OCI-LY7 (cell line): ENCODE data around the gene ZBP1. TPM values are rescaled to one million over a fixed set of nuclear protein-coding genes. Genes with fewer than 3 reads are reported as not detected.

ENCODE experiments used
- BruUV-seq: library from RNA; stranded (reverse); fragments of 400-500 nt; replicated peaks from 2 replicates; lab custom pipeline; 2021; lab: Mats Ljungman, UMichigan
- CTCF ChIA-PET: fragments of 300-600 bp; sonication (Branson Sonifier 250); formaldehyde crosslinking; loops from one replicate; lab custom pipeline; 2022; ENCODE audit warnings: antibody characterized with exemption; ENCODE audit not compliant: unreplicated experiment; lab: Charles Lee
- POLR2A ChIA-PET: fragments of 300-600 bp; sonication (Branson Sonifier 250); formaldehyde crosslinking; loops from one replicate; lab custom pipeline; 2022; ENCODE audit warnings: antibody characterized with exemption; lab: Charles Lee
- DNase-seq: peaks from one replicate; pipeline ENCODE4 v3.0.0-alpha.2; 2015; ENCODE audit warnings: low spot score
- H2AFZ ChIP-seq: fragments of 200-600 bp; sonication (generic), shearing (Covaris generic); 2 replicates; pipeline ENCODE4 v1.6.1; 2014; ENCODE audit warnings: mild to moderate bottlenecking, antibody characterized with exemption, low read length, moderate library complexity
- H3K27ac ChIP-seq: fragments of 200-600 bp; sonication (generic); 2 replicates; pipeline ENCODE4 v1.5.1; 2014; ENCODE audit warnings: mixed run types, low read depth, mild to moderate bottlenecking, moderate library complexity, low read length, inconsistent platforms; ENCODE audit not compliant: poor library complexity, severe bottlenecking
- H3K36me3 ChIP-seq: fragments of 200-600 bp; sonication (generic); 2 replicates; pipeline ENCODE4 v1.6.1; 2014; ENCODE audit warnings: mild to moderate bottlenecking, antibody characterized with exemption, low read length, moderate library complexity, mixed read lengths; ENCODE audit not compliant: insufficient read depth
- H3K4me1 ChIP-seq: fragments of 200-600 bp; sonication (generic); 2 replicates; pipeline ENCODE4 v1.5.1; 2014; ENCODE audit warnings: mild to moderate bottlenecking, low read length; ENCODE audit not compliant: insufficient read depth, poor library complexity, severe bottlenecking
- H3K4me2 ChIP-seq: fragments of 200-600 bp; sonication (generic); 2 replicates; pipeline ENCODE4 v1.6.1; 2014; ENCODE audit warnings: mild to moderate bottlenecking, low read length
- H3K4me3 ChIP-seq: fragments of 200-600 bp; sonication (generic); 2 replicates; pipeline ENCODE4 v1.5.1; 2014; ENCODE audit warnings: mild to moderate bottlenecking, low read depth, low read length; ENCODE audit not compliant: poor library complexity, severe bottlenecking
- H3K79me2 ChIP-seq: fragments of 200-600 bp; sonication (generic); 2 replicates; pipeline ENCODE4 v1.6.1; 2016; ENCODE audit warnings: low read depth, mild to moderate bottlenecking, low read length, moderate library complexity, mixed read lengths; ENCODE audit not compliant: insufficient read depth
- H3K9me2 ChIP-seq: fragments of 200-600 bp; sonication (generic); 2 replicates; pipeline ENCODE4 v1.6.1; 2016; ENCODE audit warnings: mild to moderate bottlenecking, low read length, mixed read lengths; ENCODE audit not compliant: insufficient read depth
- H3K9me3 ChIP-seq: fragments of 200-600 bp; sonication (generic); 2 replicates; pipeline ENCODE4 v1.6.1; 2014; ENCODE audit warnings: mild to moderate bottlenecking, mixed run types, low read length, mixed read lengths
- H4K20me1 ChIP-seq: fragments of 200-600 bp; sonication (generic); 2 replicates; pipeline ENCODE4 v1.6.1; 2014; ENCODE audit warnings: mild to moderate bottlenecking, antibody characterized with exemption, low read length, moderate library complexity, mixed read lengths; ENCODE audit not compliant: insufficient read depth
- CTCF ChIP-seq: fragments of 200-600 bp; sonication (generic); conservative IDR thresholded peaks from 2 replicates; pipeline ENCODE4 v1.5.1; 2014; ENCODE audit warnings: mild to moderate bottlenecking, antibody characterized with exemption, low read length, moderate library complexity, mixed read lengths
- EZH2phosphoT487 ChIP-seq: fragments of 200-600 bp; sonication (generic); IDR thresholded peaks from 2 replicates; pipeline ENCODE4 v1.6.1; 2018; ENCODE audit warnings: low read depth, borderline replicate concordance, mild to moderate bottlenecking, mixed run types, antibody characterized with exemption, low read length, moderate library complexity, mixed read lengths
- intact Hi-C: fragments of 100-400 bp; cut with micrococcal nuclease; formaldehyde crosslinking; loops from one replicate; pipeline ENCODE4 v1.10.0; 2022; ENCODE audit not compliant: unreplicated experiment
- total RNA-seq, 2 experiments: library from RNA; depleted of rRNA in 1 of 2; stranded (reverse); fragments of >200 nt in 1 of 2; shearing (Covaris generic) in 1 of 2; gene quantifications; 2 replicates each; pipeline ENCODE4 v1.2.3, GENCODE V29; 2014 to 2022

ZBP1 gene
- total RNA-seq, 2 experiments from 2014 or later = 1.5 to 3.7 TPM

- ChIA-PET POLR2A (no interaction called here), CTCF (no interaction called here)
- no peak overlapping the region for H3K4me2 ChIP-seq
- DNase-seq = no peak
- H2AFZ ChIP-seq = no peak overlapping the region
- no peaks in the 10 kb centered on the region for H3K9me3 ChIP-seq
- no peak overlapping the region for H3K4me3 ChIP-seq
- intact Hi-C loops = no loop called here
- BruUV-seq = no TSS peak
- TF ChIP-seq EZH2phosphoT487 = no peak
- TF ChIP-seq CTCF = no peak
- no peaks in the 10 kb centered on the region for H4K20me1 ChIP-seq
- no peaks in the 10 kb centered on the region for H3K9me2 ChIP-seq
- H3K36me3 ChIP-seq = no peaks in the 10 kb centered on the region
- H3K79me2 ChIP-seq = no peaks in the 10 kb centered on the region
- peaks cover 9% of the 10 kb centered on the region for H3K4me1 ChIP-seq
- no peak overlapping the region for H3K27ac ChIP-seq
Observed at GRCh38 chr20:57660922-57661745, 40.9 kb upstream of the ZBP1 start.

GRCh38 chr20:57660181-57660921 is 40.1 kb upstream of the ZBP1 start:
- POLR2A ChIA-PET = no interaction called here
- Histone ChIP-seq H2AFZ (no peak overlapping the region), H3K79me2 (no peaks in the 10 kb centered on the region), H3K4me2 (no peak overlapping the region), H3K4me1 (peaks cover 9% of the 10 kb centered on the region), H3K9me2 (no peaks in the 10 kb centered on the region), H3K36me3 (no peaks in the 10 kb centered on the region), H3K4me3 (no peak overlapping the region), H3K9me3 (no peaks in the 10 kb centered on the region), H3K27ac (no peak overlapping the region), H4K20me1 (no peaks in the 10 kb centered on the region)
- CTCF ChIA-PET = no interaction called here
- no peak for DNase-seq
- TF ChIP-seq CTCF (no peak), EZH2phosphoT487 (no peak)
- no TSS peak for BruUV-seq
- intact Hi-C loops = no loop called here
